ENCODE results near the gene ZNF407.

Gene ZNF407

DNA sequence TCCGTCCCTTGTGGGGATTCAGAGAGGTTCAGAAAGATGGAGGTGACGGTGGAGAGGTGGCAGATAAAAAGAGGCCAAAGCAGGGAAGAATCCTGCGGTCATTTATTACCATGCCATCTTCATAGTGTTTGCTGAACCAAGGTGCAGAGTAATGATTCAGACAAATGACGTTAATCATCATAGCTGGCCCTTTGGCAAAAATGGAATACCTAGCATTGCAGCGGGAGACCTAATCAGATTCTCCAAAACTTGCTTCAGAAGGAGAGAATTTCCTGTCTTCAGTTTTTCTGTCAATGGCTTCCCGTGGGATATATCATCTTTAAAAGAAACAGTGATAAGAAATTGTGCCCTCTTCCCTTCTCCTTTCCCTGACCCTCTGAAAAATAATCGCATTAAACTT is 435.8 kb downstream of the ZNF407 start:
- DNase-seq: no peak

DNA sequence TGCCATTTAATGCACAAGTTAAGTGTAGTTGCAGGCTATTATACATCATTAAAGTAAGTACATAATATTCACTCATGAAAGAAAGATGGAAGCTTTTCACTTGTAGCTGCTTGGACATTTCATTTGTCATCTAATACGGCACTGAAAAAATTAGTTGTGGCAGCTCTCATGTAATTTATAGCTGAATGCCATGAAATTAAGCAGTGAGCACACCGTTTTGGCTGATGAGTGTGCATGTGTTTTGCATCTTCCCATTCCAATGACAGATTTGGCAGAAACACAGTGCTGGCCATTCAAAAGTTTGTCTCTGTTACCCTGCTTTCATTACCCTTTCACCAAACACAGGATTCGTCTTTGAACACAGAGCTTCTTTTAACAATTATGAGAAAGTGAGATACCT is 437.3 kb downstream of the ZNF407 start:
- DNase-seq: no peak

- no peak for DNase-seq
Measured at GRCh38 chr18:75035928-75036327, 438.3 kb downstream of the ZNF407 start.

GRCh38 chr18:75036917-75037688 is 439.4 kb downstream of the ZNF407 start:
- DNase-seq: no peak

GRCh38 chr18:75037689-75037955 is 440.0 kb downstream of the ZNF407 start:
- no peak for DNase-seq

- DNase-seq: no peak
Measured at GRCh38 chr18:75041586-75041985, 443.9 kb downstream of the ZNF407 start.

GRCh38 chr18:75043478-75043877 is 445.8 kb downstream of the ZNF407 start:
- no peak for DNase-seq

GRCh38 chr18:75044296-75044695 is 446.6 kb downstream of the ZNF407 start:
- no peak for DNase-seq

DNA sequence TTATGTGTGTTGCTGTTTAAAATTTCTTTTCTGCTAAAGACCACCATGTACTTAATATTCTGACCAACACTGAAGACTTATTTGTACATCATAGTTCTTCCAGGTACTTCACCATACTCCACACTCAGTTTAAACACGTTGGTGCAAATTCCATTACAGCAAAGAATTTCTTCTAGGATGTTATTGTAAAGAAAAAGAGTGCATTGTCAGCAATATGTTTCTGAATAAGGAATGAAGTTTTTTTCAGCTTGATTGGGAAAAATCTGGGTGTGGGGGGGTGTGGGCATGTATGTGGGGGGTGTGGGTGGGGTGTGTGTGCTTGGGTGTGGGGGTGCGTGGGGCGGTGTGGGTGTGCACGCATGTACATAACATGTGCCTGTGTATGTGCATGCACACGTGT is 447.1 kb downstream of the ZNF407 start:
- DNase-seq: no peak

GRCh38 chr18:75045272-75045671 is 447.6 kb downstream of the ZNF407 start:
- no peak for DNase-seq

GRCh38 chr18:75047240-75047961 is 449.7 kb downstream of the ZNF407 start:
- DNase-seq: no peak

DNA sequence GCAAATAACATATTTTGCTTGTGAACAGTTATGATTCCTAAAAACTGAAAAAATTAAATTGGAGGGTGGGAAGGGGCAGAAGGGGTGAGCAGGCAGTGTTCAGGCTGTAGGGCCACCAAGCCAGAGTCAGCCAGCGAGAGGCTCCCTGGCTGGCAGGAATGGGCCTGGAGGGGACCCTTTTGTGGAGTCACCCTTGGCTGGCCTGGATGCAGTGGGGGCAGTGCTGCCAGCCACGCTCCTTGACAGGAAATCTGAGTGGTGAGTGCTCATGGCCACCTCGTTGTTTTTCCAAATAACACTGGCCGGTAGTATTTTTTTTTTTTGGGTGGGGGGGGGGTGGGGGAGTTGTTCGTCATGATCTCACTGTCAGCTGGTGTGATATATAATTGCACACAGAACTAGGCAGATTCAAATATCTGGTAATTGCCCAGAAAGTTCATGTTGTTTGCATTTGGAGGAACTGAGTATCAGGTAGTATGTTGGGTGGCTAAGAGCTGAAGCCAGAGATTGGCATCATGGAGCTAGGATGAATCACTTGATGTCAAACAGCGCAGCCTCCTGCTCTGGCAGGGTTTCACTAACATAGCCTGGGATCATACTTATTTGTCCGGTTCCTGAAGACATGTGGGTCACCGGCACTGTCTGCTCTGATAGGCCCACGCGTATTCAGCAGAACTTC is 451.2 kb downstream of the ZNF407 start:
- no peak for DNase-seq

DNA sequence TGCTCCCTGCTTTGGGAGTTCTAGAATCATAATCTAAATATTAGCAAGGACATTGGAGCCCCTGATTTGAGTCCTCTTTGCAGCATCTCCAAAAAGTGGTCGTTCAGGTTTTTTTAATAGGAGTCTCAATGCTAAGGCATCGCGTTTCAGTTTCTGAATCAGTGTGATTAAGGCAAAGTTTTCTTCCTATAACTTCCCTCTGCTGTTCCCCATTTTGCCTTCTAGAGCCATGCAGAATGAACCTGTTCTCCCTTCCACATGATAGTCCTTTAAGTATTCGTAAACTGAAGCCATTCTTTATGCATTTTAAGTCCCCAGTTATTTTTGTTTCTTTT is 451.8 kb downstream of the ZNF407 start:
- DNase-seq: no peak

- DNase-seq: no peak
Measured at GRCh38 chr18:75051757-75052156, 454.1 kb downstream of the ZNF407 start.

GRCh38 chr18:75052475-75052874 is 454.8 kb downstream of the ZNF407 start:
- DNase-seq: no peak

DNA sequence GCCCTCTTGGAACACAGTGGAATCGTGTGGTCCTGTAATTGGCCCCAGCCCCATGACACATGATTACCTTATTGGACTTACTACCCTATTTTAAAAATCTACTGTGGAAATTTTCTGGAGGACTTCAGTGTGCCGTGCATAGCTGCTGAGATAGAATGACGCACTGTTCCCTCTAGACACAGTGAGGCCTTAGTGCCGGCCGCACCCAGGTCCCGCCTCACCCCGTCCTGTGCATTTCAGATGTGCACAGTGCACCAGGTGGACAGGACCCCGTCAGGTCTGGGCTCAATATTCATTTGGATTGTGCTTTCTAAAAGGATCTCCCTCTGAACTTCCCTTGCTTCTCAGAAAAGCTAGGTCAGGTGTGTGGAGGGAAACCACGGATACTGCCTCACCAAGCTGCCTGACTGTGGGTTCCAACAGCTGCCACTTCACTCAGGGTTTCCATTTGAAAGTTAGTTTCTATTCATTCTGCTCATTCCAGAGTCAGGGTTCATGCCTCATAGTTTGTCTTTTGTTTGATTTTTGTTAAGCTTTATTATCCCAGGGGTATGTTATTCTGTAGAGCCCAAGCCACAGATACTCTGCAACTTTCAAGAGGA is 455.5 kb downstream of the ZNF407 start:
- no peak for DNase-seq

- DNase-seq: no peak
Measured at GRCh38 chr18:75054046-75054445, 456.4 kb downstream of the ZNF407 start.

- no peak for DNase-seq
Measured at GRCh38 chr18:75054611-75055010, 456.9 kb downstream of the ZNF407 start.

GRCh38 chr18:75057169-75057960 is 459.7 kb downstream of the ZNF407 start:
- no peak for DNase-seq

- DNase-seq: no peak
Measured at GRCh38 chr18:75060185-75060584, 462.5 kb downstream of the ZNF407 start.

DNA sequence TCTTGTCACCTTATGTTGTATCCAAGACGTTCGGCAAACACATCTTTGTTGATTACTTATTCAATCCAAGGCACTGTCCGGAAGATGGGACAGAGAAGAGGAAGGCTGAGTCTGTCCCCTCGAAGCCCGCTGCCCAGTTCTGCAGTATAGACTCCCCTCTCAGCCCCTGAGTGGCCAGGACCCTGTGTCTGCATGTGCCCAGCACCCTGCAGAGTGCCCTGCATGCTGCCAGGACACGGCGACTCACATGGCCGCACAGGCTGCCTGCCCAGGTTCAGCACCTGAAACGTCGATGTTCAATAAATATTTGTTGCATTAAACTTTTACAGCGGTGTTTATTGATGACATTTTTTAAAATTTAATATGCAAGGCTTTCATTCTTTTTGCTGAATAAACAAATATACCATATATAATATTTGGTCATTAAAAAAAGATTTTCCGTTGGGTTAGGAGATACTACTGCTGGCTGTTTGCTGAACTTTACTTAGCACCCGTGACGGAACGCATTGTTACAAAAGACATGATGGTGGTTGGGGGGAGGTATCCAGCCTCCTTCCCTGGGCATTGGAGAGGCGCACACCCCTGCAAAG is 464.7 kb downstream of the ZNF407 start:
- no peak for DNase-seq

DNA sequence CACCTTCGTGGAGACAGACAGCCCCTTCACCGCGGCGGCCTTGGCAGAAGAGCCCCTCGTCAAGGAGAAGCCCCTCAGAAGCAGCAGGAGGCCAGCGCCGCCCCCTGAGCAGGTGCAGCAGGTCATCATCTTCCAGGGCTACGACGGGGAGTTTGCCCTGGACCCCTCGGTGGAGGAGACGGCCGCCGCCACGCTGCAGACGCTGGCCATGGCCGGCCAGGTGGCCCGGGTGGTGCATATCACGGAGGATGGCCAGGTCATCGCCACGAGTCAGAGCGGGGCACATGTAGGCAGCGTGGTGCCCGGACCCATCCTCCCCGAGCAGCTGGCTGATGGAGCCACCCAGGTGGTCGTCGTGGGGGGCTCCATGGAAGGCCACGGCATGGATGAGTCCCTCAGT is 465.5 kb downstream of the ZNF407 start:
- DNase-seq: no peak

Measured in activated CD4-positive, alpha-beta T cell treated with anti-CD3 and anti-CD28 coated beads, Interleukin-2, amount 50 U/mL, for 4 hours (primary cell).